HG02981 (cell line): ENCODE measurements around the gene PRKCA.
"Not testable (repeated sequence)": the region's sequence is repeated elsewhere in the genome, so short reads cannot be mapped to it uniquely, and the experiment has no call there.

ENCODE experiments used
- ATAC-seq: cut with Tn5 transposase; IDR thresholded peaks from one replicate; pipeline ENCODE4 v1.9.1; 2021; ENCODE audit warnings: mild to moderate bottlenecking, moderate library complexity; ENCODE audit not compliant: unreplicated experiment

Gene PRKCA

DNA sequence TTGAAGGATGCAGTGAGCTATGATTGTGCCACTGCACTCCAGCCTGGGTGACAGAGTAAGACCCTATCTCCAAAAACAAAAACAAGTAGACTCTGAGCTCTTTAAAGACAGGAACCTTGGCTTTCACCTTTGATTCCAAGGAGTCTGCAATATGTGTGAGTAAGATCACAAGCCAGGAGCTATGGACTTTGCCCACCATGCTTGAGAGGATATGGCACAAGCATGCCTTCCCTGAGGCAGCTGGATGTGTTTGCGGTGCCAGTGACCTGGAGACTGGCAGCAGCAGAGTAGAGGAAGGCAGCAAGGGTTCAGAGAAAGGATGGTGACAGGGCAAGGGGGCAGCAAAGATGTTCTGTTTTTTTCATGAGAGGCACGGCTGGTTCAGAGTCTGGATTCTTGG is 14.5 kb upstream of the PRKCA start:
- ATAC-seq, result no peak

DNA sequence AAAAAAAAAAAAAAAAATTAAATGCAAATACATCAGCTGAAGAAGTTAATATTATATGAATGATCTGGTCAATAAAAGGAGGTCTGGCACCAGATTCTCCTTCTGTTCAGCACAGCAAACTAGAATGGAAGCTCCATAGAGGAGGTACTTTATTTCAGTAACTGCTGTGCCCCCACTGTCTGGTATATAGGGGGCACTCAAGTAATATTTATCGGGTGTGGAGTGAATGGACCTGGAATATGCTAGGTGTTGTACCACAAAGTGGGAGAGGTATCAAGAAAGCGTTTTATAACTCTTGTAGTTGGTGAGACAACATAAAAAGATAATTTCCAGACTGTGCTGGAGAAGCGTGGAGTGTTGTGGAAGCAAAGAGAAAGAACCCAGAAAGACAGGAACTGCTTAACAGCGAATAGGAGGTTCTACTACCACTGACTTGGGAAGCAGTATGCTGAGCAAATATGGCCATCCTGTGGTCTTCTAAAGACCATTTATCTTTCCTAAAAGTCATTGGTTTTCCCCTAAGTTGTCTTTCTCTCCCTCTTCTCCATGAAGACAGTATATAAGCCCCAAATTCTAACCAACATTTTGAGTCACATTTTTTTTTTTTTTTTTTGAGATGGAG is 12.2 kb upstream of the PRKCA start:
- no peak for ATAC-seq

DNA sequence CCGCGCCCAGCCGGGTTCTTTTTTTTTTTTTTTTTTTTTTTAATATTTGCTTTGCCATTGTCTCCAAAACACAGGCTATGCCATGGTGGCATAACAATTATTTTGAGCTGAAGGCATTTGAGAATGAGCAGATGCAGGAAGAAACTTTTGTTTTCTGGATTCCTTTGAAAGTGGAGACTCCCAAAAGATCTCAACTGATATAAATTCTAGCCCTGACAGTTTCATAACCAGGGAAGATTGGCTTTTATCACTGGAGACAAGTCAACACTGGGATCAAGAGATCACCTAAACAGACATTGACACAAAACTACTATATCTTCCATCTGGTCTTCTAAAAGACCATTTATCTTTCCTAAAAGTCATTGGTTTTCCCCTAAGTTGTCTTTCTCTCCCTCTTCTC is 10.1 kb upstream of the PRKCA start:
- ATAC-seq, result no peak

DNA sequence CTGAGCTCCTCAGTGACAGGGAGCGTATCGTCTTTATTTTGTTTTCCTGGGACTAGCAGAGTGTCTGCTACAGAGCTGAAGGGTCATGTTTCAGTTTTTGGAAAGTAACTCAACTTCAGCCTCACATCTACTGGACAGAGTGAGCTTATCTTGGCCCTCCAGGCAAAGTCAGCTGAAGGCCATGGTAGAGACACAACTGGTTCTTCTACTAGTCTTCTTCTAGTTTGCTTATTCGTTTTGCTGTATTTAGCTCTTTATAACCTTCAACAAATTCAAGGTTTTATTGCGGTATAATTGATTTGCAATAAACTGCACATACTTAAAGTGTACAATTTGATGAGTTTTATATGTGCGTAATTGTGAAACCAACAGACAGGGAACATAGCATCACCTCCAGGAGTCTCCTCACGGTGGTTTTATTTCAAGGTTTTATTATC is 6.1 kb upstream of the PRKCA start:
- ATAC-seq, result no peak

DNA sequence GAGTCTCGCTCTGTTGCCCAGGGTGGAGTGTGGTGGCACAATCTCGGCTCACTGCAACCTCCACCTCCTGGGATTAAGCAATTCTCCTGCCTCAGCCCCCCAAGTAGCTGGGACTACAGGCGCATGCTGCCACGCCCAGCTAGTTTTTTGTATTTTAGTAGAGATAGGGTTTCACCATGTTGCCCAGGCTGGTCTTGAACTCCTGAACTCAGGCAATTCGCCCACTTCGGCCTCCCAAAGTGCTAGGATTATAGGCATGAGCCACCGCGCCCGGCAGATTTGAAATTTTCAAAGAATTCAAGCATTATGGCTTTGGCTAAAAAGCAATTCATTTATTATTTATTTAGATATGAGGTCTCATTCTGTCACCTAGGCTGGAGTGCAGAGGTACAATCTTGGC is 5.0 kb upstream of the PRKCA start:
- not testable (repeated sequence) for ATAC-seq

DNA sequence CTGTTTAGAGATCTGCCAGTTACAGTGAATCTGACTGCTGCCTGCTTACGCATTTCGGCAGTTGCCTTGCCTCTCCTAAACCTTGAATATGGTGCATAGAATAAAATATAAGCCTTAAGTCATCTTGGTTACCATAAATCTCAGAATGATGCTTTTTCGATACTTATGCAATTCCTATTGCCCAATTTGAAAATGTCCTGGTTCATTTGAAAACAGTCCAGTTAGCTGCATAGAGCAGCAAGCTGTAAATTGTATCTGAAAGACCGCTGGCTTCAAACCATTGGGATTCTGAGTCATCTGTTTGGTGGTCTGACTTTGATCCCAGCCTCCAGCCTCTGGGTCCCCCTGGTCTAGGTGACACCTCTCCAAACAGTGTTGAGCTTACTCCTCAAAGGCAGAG is 2.7 kb upstream of the PRKCA start:
- ATAC-seq, result no peak

DNA sequence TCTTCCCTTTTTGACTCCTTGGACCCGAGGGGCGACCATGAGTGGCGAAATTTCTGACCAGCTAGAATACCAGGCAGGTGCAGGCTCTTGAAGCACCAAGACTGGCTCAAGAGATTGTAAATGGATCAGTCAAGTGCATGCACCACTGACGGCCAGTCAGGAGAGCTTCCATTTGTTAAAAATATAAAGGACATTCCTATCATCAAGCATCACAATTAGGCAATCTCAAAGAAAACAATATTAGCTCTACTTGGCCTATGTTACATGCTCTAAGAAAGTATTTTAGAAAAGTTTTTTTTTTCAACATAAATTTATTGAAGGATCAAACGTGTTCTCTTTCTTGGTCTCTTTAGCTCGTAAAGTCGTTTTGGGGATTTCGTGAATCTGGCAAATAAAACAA is 1.5 kb upstream of the PRKCA start:
- ATAC-seq, result no peak

DNA sequence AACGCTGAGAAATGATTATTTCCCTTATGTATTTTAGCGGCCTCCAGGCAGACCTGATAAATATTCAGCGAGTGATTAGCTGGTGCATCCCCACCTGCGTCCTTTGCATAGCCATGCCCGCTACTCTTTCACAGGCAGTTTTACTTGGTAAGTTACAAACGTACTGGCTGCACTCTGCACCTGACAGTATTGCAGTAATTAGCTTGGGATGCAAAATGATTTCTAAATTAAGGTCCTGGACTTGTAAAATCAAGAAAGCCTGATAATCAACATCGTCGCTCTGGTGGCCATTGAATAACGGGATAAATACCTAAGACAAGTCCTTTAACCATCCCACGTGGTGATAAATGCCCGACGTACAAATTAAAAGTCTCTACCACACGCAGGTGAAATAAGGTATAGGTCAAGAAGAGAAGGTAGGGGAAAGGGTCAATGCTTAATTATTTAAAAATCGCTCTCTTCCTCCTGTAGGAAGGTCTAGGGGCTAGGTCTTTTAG is 998 bp upstream of the PRKCA start:
- no peak for ATAC-seq

DNA sequence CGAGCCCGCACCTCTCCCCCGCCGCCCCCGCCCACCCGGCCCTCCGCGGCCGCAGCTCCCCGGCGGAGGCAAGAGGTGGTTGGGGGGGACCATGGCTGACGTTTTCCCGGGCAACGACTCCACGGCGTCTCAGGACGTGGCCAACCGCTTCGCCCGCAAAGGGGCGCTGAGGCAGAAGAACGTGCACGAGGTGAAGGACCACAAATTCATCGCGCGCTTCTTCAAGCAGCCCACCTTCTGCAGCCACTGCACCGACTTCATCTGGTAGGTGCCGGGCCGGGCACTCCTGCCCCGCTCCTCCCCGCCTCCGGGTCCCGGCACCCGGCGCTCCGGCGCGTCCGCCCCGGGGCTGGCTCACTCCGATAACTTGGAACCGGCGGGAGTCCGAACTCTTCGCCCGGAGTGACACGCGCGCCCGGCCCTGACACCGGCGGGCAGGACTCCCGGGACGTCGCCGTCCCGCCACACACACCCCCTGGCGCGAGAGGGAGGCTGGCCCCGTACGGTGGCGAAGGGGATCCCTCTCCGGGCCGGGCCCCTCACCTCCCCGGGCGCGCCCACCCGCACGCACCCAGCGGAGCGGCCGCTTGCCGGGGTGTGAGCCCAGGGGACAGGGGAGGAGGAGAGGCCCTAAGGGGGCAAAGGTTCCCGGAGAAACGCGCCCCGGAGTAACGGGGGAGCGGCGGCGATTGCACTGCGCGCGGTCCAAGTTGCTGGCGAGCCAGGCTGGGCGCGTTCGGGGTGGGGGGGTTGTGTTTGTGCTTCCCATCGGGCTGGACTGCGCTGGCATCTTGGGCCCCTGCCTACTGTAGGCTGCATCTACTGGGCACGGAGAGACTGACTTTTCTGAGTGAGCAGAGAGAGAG is 581 bp downstream of the PRKCA start:
- ATAC-seq, result no peak

DNA sequence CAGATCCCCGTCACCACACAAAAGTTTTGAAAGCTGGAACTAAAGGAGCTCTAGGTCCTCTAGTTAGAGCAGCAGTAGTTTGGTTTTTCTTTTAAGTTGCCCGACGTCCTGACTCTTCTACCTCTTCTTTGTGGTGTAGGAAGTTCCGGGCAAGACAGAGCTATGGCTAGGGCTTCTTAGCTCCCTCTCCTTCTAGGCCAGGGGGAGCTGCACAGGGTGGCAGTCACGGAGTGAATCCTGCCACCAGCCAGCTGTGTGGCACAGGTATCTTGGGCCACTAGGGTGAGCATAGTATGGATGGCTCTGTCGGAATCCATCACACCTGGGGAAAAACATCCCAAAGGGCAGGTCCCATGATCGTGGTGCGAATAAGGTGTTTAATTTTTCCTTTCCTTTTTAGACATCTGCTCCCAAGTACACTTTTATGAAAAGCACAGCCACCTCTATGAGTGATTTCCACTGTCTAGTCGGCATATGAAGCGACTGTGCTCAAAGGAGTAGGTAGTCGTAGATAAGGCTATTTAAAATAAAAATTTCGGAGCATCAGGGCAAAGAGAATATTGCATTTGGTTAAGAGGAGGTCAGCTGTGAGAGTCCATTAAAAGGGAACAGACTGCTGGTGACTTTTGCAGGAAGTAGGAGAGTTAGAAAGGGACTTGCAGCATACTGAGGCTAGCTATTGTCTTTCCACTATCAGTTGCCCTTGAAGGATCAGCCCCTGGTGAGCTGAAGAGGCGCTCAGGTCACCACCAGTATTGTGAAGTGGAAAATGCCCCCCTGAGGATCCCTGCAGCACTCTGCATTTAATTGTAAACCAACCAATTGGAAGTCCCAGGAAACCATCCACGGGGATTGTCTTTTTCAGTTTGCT is 2.1 kb downstream of the PRKCA start:
- ATAC-seq, result no peak

DNA sequence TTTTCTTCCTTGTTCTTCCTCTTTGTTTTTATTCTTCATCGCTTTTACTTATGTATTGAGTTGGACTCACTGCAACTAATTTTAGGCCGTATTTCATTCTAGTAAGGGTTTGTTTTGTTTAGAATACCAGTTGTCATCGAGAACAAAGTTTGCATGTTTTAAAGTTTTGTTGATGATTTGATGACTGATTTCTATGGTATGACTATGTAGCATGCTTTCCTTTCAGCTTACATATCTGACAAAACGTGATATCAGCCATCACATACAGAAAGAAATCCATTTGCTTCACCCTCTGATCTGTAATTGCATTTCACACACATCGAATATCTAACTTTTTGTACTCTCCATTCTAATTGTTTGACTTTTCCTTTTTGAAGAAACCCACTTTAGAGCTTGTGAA is 4.0 kb downstream of the PRKCA start:
- no peak for ATAC-seq

DNA sequence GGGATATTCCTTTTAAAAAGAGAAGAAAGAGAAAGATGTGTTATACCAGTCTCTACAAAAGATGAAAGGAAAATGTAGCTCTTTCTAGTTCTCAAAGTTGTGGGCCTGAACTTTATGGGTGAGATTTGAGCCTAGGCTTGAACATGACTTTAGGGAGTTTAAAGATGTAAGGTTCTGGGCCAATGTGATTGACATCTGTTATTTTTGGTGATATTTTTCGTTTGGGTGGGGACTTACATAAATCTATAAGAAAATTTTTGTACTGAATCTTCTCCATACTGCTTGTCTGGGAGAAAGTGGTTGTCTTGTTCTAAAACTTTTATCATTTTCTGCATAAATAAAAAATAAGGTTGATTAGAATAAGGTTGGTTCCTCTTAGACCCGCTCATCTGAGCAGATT is 4.8 kb downstream of the PRKCA start:
- ATAC-seq, result no peak

DNA sequence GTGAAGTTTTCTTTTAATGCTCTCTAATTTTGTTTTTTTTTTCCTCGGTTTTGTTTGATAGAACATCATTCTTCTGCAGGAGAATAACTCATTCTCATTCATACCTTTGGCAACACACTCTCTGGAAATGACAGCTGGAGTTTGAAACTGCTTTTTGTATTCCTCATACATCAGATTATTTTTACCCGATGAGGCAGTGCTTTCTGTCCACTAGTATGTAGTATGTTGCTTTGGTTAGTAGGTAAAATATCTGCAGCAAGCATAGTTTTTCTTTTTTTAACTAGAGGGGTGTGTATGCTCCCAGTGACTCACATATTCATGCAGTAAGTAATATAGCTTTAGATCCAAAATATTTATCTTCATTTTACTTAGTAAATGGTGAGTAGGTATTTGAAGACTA is 6.4 kb downstream of the PRKCA start:
- ATAC-seq, result no peak

DNA sequence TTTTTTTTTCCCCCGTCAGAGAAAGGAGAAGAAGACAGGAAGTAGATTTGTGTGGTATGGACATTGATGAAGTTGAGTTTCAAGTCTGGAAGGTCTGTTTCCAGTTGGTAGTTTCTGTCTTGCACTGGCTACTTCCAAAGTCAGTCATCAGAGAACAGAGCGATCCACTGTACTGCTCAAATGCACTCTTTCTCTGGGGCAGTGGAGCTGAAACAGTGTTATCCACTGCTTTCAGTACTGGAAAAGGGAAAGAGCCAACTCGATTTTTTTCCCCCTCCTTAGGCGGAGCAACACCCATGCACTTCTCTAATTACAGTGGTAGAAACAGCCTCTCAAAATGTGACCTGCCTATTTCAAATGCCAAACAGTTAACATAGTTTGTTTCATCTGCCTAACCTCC is 7.4 kb downstream of the PRKCA start:
- ATAC-seq, result no peak

DNA sequence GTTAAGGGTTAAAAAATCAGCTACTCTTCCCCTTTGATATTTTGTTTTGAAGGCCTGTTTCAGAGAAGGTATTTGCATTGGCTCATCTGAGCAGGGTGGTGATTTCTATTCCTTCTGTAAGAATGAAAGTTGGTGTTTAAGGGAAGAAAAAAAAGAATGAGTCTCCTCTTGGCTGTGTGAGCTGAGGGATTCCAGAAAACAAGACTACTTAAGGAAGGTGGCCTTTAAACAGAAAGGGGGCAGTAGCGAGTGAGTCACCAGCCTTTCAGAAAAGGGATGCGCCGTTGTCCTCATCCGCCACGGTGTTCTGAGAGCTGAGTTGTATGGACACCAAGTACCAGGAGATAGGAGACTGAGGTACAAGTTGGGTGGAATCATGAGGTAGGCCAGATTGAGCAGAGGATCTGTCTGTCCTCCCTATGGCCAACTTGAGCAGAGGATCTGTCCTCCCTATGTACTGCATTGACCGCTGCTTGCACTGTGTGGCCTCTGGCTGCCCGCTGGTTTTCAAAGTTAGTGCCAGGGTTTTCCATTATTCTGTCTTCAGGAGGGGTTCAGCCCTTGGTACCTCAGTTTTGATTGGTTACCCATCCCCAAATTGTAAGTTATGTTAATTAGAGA is 8.2 kb downstream of the PRKCA start:
- ATAC-seq, result no peak

DNA sequence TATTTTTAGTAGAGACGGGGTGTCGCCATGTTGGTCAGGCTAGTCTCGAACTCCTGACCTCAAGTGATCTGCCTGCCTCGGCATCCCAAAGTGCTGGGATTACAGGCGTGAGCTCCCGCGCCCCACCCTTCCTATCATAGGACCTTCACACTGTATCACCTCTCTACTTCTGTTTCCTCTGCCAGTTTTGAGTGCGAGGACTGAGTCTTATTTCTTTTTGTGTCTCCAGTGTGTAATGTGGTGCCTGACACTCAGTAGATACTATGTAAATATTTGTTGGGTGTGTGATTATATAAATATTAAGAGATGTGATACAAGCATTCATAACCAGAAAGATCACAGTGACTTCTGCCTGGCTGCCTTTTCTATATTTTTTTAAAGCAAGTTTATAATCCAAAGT is 10.5 kb downstream of the PRKCA start:
- ATAC-seq, result no peak

DNA sequence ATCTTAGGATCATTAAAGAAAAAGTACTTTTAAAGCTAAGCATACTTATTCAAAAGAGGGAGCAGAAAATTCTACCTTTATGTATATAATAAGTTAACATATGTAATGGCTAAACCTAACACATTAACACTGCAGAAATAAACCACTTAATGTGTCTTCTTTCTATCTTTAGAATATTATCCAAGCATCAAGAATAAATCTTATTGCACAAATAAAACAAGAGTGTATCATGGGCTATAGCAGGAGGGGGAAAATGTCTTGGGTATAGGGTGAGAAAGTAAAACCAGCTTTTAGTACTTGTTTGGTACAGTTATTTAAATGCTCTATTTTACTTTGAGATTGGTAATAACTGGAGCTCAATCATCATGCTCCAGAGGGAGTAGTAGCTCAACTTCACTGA is 10.9 kb downstream of the PRKCA start:
- no peak for ATAC-seq

DNA sequence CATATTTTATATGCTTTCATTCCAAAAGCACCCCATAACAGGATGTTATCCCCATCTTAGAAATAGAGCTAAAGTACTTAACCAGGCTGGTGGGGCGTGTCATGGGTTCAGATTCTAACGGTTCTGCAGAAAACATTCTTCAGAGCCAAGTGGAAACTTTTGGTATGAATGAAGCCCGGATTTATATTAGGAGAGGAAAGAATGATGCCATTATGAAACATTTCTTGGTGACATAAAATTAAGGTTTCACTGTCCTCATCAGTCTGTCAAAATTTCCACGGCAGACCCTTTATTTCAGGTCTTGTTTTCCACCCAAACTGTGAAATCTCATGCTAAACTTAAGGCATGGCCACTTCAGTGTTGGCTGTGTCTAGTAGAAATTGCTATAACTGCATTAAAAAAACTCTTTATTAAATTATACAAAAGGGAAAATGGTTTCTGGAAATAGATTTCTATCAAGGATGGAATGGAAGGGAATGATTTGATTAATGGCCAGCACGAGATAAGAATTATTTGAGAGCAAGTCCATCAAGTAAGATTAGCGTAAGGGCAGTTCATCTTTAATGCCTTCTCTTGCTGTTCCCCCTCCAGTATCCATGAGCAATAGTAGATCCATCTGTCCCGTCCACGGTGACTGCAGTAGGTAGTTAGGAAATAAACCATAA is 11.7 kb downstream of the PRKCA start:
- no peak for ATAC-seq

DNA sequence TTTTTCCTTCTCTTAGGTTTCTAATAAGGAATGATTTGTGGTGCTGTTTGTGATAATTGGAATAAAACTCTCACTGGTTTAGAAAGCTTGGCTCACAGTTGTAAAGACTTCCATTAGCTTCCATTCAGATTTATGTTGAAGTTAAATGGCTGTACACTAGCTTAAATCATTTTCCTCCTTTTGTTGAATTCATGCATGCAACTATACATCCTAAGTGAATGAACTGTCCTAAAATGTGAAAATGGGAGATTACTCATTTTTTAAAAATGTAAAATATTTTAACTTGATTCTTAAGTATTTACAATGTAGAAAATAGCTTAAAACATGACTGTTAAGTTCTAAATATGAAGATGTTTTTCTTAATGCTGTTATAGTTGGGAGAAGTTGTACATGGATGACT is 15.2 kb downstream of the PRKCA start:
- ATAC-seq, result no peak

DNA sequence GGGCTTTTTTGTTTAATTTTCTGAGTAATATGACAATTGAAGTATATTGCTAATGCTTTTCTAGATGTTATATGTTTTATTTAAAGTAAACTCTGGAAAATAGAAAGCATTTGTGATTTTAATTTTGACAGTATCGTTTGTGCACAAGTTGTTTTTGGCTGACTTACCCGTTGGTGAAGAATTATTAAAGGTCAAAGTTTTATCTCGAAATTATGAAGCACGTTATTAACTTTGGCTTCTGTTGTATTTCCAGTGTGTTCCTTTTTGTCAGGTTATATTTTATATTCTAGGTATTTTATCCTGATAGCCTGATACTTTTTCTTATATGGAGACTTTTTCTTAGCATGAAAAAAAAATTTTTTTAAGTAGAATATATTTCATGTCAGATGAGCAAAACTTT is 16.8 kb downstream of the PRKCA start:
- no peak for ATAC-seq

DNA sequence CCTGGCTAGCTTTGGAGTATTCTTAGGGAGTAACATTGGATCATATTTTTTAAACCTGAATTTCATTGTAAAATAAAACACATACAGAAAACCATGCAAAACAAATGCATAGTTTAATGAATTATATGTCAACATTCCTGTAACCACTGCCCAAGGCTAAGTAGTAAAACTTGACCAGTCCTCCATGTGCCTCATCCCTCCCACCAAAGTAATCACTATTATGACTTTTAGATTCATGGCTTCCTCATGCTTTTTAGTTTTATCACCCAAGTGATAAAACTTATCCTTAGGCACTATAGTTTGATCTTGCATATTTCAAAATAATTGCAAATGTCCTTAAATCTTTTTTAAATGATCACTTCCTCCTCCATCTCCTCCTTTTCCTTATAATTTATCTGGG is 20.4 kb downstream of the PRKCA start:
- ATAC-seq, result no peak
